Measurements from ENCODE around the gene LRRC4. TPM values are rescaled to one million over a fixed set of nuclear protein-coding genes. Genes with fewer than 3 reads are reported as not detected.
A peak's percentile ranks its signal among the peaks of the same experiment; 100 is the strongest.

LRRC4 gene
- total RNA-seq, result 14.7 TPM

GRCh38 chr7:128030654-128031611 is at the start of gene LRRC4:
LRRC4 (minus strand) TSS chr7:128031437; CDS start chr7:128030640, 797 bp downstream.
- ATAC-seq (peak; percentile 40), DNase-seq (ENCODE audit: low spot score) (peak; percentile 69)
- intact Hi-C loops (cut with DNase I), result no loop called here

GRCh38 chr7:128080169-128080568 is 48.9 kb upstream of the LRRC4 start:
- intact Hi-C loops (cut with DNase I), result no loop called here
- DNase-seq (ENCODE audit: low spot score) (no peak), ATAC-seq (no peak)

- intact Hi-C loops (cut with DNase I), result no loop called here
- ATAC-seq, result no peak
- no peak for DNase-seq (ENCODE audit: low spot score)
Observed at GRCh38 chr7:128078309-128078708, 47.1 kb upstream of the LRRC4 start.

- DNase-seq (ENCODE audit: low spot score) (peak; percentile 90), ATAC-seq (peak; percentile 74)
- intact Hi-C loops (cut with DNase I), result no loop called here
Observed at GRCh38 chr7:128076796-128077271, 45.6 kb upstream of the LRRC4 start.

- DNase-seq (ENCODE audit: low spot score) (no peak), ATAC-seq (peak; percentile 4)
- intact Hi-C loops (cut with DNase I), result no loop called here
Observed at GRCh38 chr7:128076196-128076795, 45.1 kb upstream of the LRRC4 start.

- ATAC-seq, result no peak
- no peak for DNase-seq (ENCODE audit: low spot score)
- intact Hi-C loops (cut with DNase I), result no loop called here
Observed at GRCh38 chr7:128075242-128076095, 44.2 kb upstream of the LRRC4 start.

GRCh38 chr7:128074736-128075135 is 43.5 kb upstream of the LRRC4 start:
- DNase-seq (ENCODE audit: low spot score) (no peak), ATAC-seq (no peak)
- intact Hi-C loops (cut with DNase I), result no loop called here

- DNase-seq (ENCODE audit: low spot score), result no peak
- ATAC-seq, result no peak
- intact Hi-C loops (cut with DNase I), result no loop called here
Observed at GRCh38 chr7:128074336-128074735, 43.1 kb upstream of the LRRC4 start.

- DNase-seq (ENCODE audit: low spot score) (no peak), ATAC-seq (no peak)
- intact Hi-C loops (cut with DNase I), result no loop called here
Observed at GRCh38 chr7:128073671-128074310, 42.6 kb upstream of the LRRC4 start.

GRCh38 chr7:128071801-128072200 is 40.6 kb upstream of the LRRC4 start:
- intact Hi-C loops (cut with DNase I), result no loop called here
- no peak for ATAC-seq
- DNase-seq (ENCODE audit: low spot score), result no peak

- intact Hi-C loops (cut with DNase I), result no loop called here
- DNase-seq (ENCODE audit: low spot score), result no peak
- ATAC-seq, result no peak
Observed at GRCh38 chr7:128071376-128071775, 40.1 kb upstream of the LRRC4 start.

GRCh38 chr7:128069373-128070364 is 38.4 kb upstream of the LRRC4 start:
- intact Hi-C loops (cut with DNase I), result no loop called here
- no peak for ATAC-seq
- DNase-seq (ENCODE audit: low spot score), result no peak

GRCh38 chr7:128068785-128069184 is 37.5 kb upstream of the LRRC4 start:
- ATAC-seq, result no peak
- intact Hi-C loops (cut with DNase I), result no loop called here

GRCh38 chr7:128067983-128068382 is 36.7 kb upstream of the LRRC4 start:
- ATAC-seq (no peak), DNase-seq (ENCODE audit: low spot score) (no peak)
- intact Hi-C loops (cut with DNase I), result no loop called here

More at GRCh38 chr7:128068785-128069184, 37.5 kb upstream of the LRRC4 start:
- DNase-seq (ENCODE audit: low spot score), result no peak

- intact Hi-C loops (cut with DNase I), result no loop called here
- DNase-seq (ENCODE audit: low spot score), result no peak
- ATAC-seq, result no peak
Observed at GRCh38 chr7:128066858-128067257, 35.6 kb upstream of the LRRC4 start.

GRCh38 chr7:128066395-128066794 is 35.2 kb upstream of the LRRC4 start:
- no peak for ATAC-seq
- intact Hi-C loops (cut with DNase I), result no loop called here
- no peak for DNase-seq (ENCODE audit: low spot score)

- DNase-seq (ENCODE audit: low spot score), result no peak
- no peak for ATAC-seq
- intact Hi-C loops (cut with DNase I), result no loop called here
Observed at GRCh38 chr7:128065872-128066271, 34.6 kb upstream of the LRRC4 start.

- no peak for DNase-seq (ENCODE audit: low spot score)
- no peak for ATAC-seq
- intact Hi-C loops (cut with DNase I), result no loop called here
Observed at GRCh38 chr7:128063088-128063487, 31.9 kb upstream of the LRRC4 start.

Data from sciatic nerve (tissue), 2 donors.